H9 (cell line): ENCODE data around the gene APCDD1. TPM values are rescaled to one million over a fixed set of nuclear protein-coding genes. Genes with fewer than 3 reads are reported as not detected.

Source experiments
- DNase-seq: peaks from one replicate; pipeline ENCODE4 v3.0.0-alpha.2; 2017
- H2AFZ ChIP-seq: one replicate; pipeline ENCODE4 v1.6.1; 2013; ENCODE audit warnings: mild to moderate bottlenecking, low read length, control low read depth, moderate library complexity
- H2AK5ac ChIP-seq: 2 replicates; pipeline ENCODE4 v1.6.1; 2013; ENCODE audit warnings: low read length, control low read depth, mixed read lengths; ENCODE audit not compliant: insufficient read length
- H2BK120ac ChIP-seq: one replicate; pipeline ENCODE4 v1.6.1; 2013; ENCODE audit warnings: low read depth, mild to moderate bottlenecking, low read length, control low read depth, inconsistent platforms; ENCODE audit not compliant: poor library complexity, severe bottlenecking
- H2BK12ac ChIP-seq: 2 replicates; pipeline ENCODE4 v1.6.1; 2013; ENCODE audit warnings: low read length, control low read depth, mixed read lengths, low read depth; ENCODE audit not compliant: insufficient read length
- H2BK15ac ChIP-seq: 2 replicates; pipeline ENCODE4 v1.6.1; 2013; ENCODE audit warnings: low read depth, low read length, control low read depth
- H2BK20ac ChIP-seq: one replicate; pipeline ENCODE4 v1.6.1; 2013; ENCODE audit warnings: low read depth, mild to moderate bottlenecking, low read length, control low read depth, inconsistent platforms; ENCODE audit not compliant: poor library complexity, severe bottlenecking
- H2BK5ac ChIP-seq: 2 replicates; pipeline ENCODE4 v1.6.1; 2013; ENCODE audit warnings: low read length, control low read depth, mixed read lengths; ENCODE audit not compliant: insufficient read length
- H3K14ac ChIP-seq: 2 replicates; pipeline ENCODE4 v1.6.1; 2013; ENCODE audit warnings: low read length, control low read depth; ENCODE audit not compliant: insufficient read depth
- H3K18ac ChIP-seq: 2 replicates; pipeline ENCODE4 v1.6.1; 2013; ENCODE audit warnings: low read depth, mild to moderate bottlenecking, mixed read lengths, low read length, control low read depth; ENCODE audit not compliant: insufficient read length
- H3K23ac ChIP-seq: 2 replicates; pipeline ENCODE4 v1.6.1; 2013; ENCODE audit warnings: low read length, control low read depth, mixed read lengths, low read depth; ENCODE audit not compliant: insufficient read length
- H3K23me2 ChIP-seq: 2 replicates; pipeline ENCODE4 v1.6.1; 2013; ENCODE audit warnings: low read depth, mild to moderate bottlenecking, mixed read lengths, low read length, control low read depth; ENCODE audit not compliant: insufficient read length, poor library complexity, severe bottlenecking
- H3K27ac ChIP-seq: 2 replicates; pipeline ENCODE4 v1.5.1; 2013; ENCODE audit warnings: low read length, control low read depth, mixed read lengths, low read depth; ENCODE audit not compliant: insufficient read length
- H3K27me3 ChIP-seq: 2 replicates; pipeline ENCODE4 v1.6.1; 2013; ENCODE audit warnings: low read length, control low read depth, inconsistent platforms; ENCODE audit not compliant: insufficient read depth
- H3K4ac ChIP-seq: 2 replicates; pipeline ENCODE4 v1.6.1; 2013; ENCODE audit warnings: low read depth, mild to moderate bottlenecking, control low read depth, inconsistent platforms, low read length, moderate library complexity
- H3K4me1 ChIP-seq: 2 replicates; pipeline ENCODE4 v1.6.1; 2013; ENCODE audit warnings: low read length, control low read depth, inconsistent platforms; ENCODE audit not compliant: insufficient read depth
- H3K4me2 ChIP-seq: 2 replicates; pipeline ENCODE4 v1.6.1; 2013; ENCODE audit warnings: low read length, control low read depth, mixed read lengths; ENCODE audit not compliant: insufficient read length, insufficient read depth
- H3K56ac ChIP-seq: 2 replicates; pipeline ENCODE4 v1.6.1; 2013; ENCODE audit warnings: low read depth, mild to moderate bottlenecking, mixed read lengths, low read length, control low read depth; ENCODE audit not compliant: insufficient read length
- H3K79me1 ChIP-seq: 2 replicates; pipeline ENCODE4 v1.6.1; 2013; ENCODE audit warnings: low read depth, mild to moderate bottlenecking, moderate library complexity, low read length, control low read depth, inconsistent platforms; ENCODE audit not compliant: insufficient read depth, poor library complexity, severe bottlenecking
- H3K79me2 ChIP-seq: 2 replicates; pipeline ENCODE4 v1.6.1; 2013; ENCODE audit warnings: low read length, control low read depth, inconsistent platforms; ENCODE audit not compliant: insufficient read depth
- H3K9ac ChIP-seq: 2 replicates; pipeline ENCODE4 v1.6.1; 2013; ENCODE audit warnings: low read length, control low read depth, mixed read lengths; ENCODE audit not compliant: insufficient read length; ENCODE audit errors: extremely low read depth
- H3K9me3 ChIP-seq: one replicate; pipeline ENCODE4 v1.6.1; 2013; ENCODE audit warnings: low read depth, low read length, inconsistent platforms; ENCODE audit not compliant: control insufficient read depth
- H3T11ph ChIP-seq: one replicate; pipeline ENCODE4 v1.6.1; 2013; ENCODE audit warnings: mild to moderate bottlenecking, low read length, control low read depth, inconsistent platforms
- H4K20me1 ChIP-seq: one replicate; pipeline ENCODE4 v1.6.1; 2013; ENCODE audit not compliant: control insufficient read depth, insufficient read length, insufficient read depth
- H4K5ac ChIP-seq: 2 replicates; pipeline ENCODE4 v1.6.1; 2013; ENCODE audit warnings: low read depth, mild to moderate bottlenecking, mixed read lengths, low read length, control low read depth; ENCODE audit not compliant: insufficient read length
- H4K8ac ChIP-seq: replicated peaks from 2 replicates; pipeline ENCODE4 v1.6.1; 2013; ENCODE audit warnings: low read length, control low read depth, mixed read lengths, low read depth; ENCODE audit not compliant: insufficient read length
- H4K91ac ChIP-seq: 2 replicates; pipeline ENCODE4 v1.6.1; 2013; ENCODE audit warnings: low read depth, mild to moderate bottlenecking, moderate library complexity, mixed read lengths, low read length, control low read depth; ENCODE audit not compliant: insufficient read length
- H3K27ac Mint-ChIP-seq, 3 experiments: 2 replicates in 2 of 3; 3 replicates in 1 of 3; pipeline ENCODE4 v1.8.0; 2020 to 2021; ENCODE audit warnings: mixed read lengths in 3 of 3, mild to moderate bottlenecking in 1 of 3, moderate library complexity in 1 of 3
- H3K27me3 Mint-ChIP-seq: 2 replicates; pipeline ENCODE4 v1.8.0; 2021; ENCODE audit warnings: low read depth, mild to moderate bottlenecking, moderate library complexity, mixed read lengths
- H3K36me3 Mint-ChIP-seq, 3 experiments: 2 replicates in 2 of 3; 3 replicates in 1 of 3; pipeline ENCODE4 v1.8.0; 2020 to 2021; ENCODE audit warnings: low read depth in 3 of 3, mixed read lengths in 3 of 3; ENCODE audit not compliant: insufficient read depth in 1 of 3
- H3K4me1 Mint-ChIP-seq, 2 experiments: 2 replicates each; pipeline ENCODE4 v1.8.0; 2020; ENCODE audit warnings: mixed read lengths in 2 of 2
- H3K4me3 Mint-ChIP-seq, 2 experiments: 2 replicates in 1 of 2; 3 replicates in 1 of 2; pipeline ENCODE4 v1.8.0; 2020 to 2021; ENCODE audit warnings: mild to moderate bottlenecking in 2 of 2, mixed read lengths in 2 of 2, moderate library complexity in 1 of 2
- H3K9me3 Mint-ChIP-seq, 2 experiments: 2 replicates in 1 of 2; 3 replicates in 1 of 2; pipeline ENCODE4 v1.8.0; 2020; ENCODE audit warnings: mild to moderate bottlenecking in 2 of 2, mixed read lengths in 2 of 2, moderate library complexity in 1 of 2
- WGBS: extraction: QIAGEN DNeasy Blood & Tissue Kit; methylation state at CpG from one replicate; pipeline ENCODE4 v1.1.7; 2013; ENCODE audit warnings: missing lambda C conversion rate, low lambda C conversion rate, mixed read lengths; ENCODE audit not compliant: insufficient read length; ENCODE audit errors: extremely low coverage; 5-methylcytosine and 5-hydroxymethylcytosine counted together
- total RNA-seq: library from RNA; stranded (reverse); gene quantifications from 2 replicates; pipeline ENCODE4 v1.2.1, GENCODE V29; 2021
- TF ChIP-seq, protein P1 (sequence below): fragments of 200-600 bp; sonication (generic); conservative IDR thresholded peaks from 3 replicates; pipeline ENCODE4 v1.8.0; 2021; ENCODE audit warnings: antibody characterized with exemption, mild to moderate bottlenecking

The APCDD1 gene
- total RNA-seq, 1 experiment from 2014 or later, result 1.8 TPM

DNA sequence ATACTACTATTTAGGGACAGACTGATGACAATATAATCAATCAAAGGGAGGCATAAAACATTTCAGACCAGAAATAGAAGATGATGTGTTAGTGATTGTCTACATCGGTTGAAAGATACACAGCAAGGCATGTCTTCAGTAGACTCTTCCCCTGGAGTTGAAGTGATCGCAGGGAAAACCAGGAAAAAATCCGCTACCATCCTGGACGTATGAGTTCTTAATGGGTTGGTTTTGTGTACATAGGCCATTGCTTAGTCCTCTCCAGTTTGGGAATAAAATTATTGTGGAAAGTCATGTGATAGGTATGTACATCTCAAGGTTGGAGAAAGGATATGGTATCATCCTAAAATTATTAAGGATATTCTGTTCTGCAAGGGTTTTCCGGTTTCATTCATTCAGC, 4.3 kb downstream of the APCDD1 start:
- Histone ChIP-seq H3T11ph (no peak overlapping the region), H3K4me1 (peaks cover 4% of the 10 kb centered on the region; the same call in 1 of the 2 replicates), H3K79me1 (no peaks in the 10 kb centered on the region), H4K20me1 (no peaks in the 10 kb centered on the region), H3K23me2 (peaks cover 7% of the 10 kb centered on the region), H3K79me2 (no peaks in the 10 kb centered on the region), H4K5ac (no peak overlapping the region), H3K27me3 (peaks cover 15% of the 10 kb centered on the region; the same call in 1 of the 2 replicates), H3K23ac (no peak overlapping the region), H2BK120ac (no peak overlapping the region), H3K4me2 (no peak overlapping the region), H2BK15ac (no peak overlapping the region), H4K91ac (no peak overlapping the region), H3K4ac (no peak overlapping the region), H3K9me3 (no peaks in the 10 kb centered on the region), H2AFZ (no peak overlapping the region), H3K9ac (no peak overlapping the region), H3K27ac (no peak overlapping the region), H2BK20ac (no peak overlapping the region), H3K14ac (no peak overlapping the region), H3K56ac (no peak overlapping the region), H2AK5ac (no peak overlapping the region), H3K18ac (no peak overlapping the region), H2BK5ac (no peak overlapping the region), H4K8ac (no peak overlapping the region), H2BK12ac (no peak overlapping the region)
- TF ChIP-seq, protein P1, sequence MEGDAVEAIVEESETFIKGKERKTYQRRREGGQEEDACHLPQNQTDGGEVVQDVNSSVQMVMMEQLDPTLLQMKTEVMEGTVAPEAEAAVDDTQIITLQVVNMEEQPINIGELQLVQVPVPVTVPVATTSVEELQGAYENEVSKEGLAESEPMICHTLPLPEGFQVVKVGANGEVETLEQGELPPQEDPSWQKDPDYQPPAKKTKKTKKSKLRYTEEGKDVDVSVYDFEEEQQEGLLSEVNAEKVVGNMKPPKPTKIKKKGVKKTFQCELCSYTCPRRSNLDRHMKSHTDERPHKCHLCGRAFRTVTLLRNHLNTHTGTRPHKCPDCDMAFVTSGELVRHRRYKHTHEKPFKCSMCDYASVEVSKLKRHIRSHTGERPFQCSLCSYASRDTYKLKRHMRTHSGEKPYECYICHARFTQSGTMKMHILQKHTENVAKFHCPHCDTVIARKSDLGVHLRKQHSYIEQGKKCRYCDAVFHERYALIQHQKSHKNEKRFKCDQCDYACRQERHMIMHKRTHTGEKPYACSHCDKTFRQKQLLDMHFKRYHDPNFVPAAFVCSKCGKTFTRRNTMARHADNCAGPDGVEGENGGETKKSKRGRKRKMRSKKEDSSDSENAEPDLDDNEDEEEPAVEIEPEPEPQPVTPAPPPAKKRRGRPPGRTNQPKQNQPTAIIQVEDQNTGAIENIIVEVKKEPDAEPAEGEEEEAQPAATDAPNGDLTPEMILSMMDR, result no peak
- Mint-ChIP-seq H3K4me1 (peaks cover 12 to 19% of the 10 kb centered on the region in 2 experiments), H3K27me3 (peaks cover 53% of the 10 kb centered on the region), H3K9me3 (no peaks in the 10 kb centered on the region; a peak in 2 of 5 replicates), H3K27ac (no peak overlapping the region), H3K36me3 (peaks cover 0 to 7% (median 0%) of the 10 kb centered on the region in 3 experiments; a peak in 3 of 7 replicates), H3K4me3 (no peak overlapping the region)
- DNase-seq, result no peak
- no CpG with 5 or more reads among the region's 5 CpGs for WGBS
